Measurements from ENCODE around the gene C2CD4A.

C2CD4A gene

DNA sequence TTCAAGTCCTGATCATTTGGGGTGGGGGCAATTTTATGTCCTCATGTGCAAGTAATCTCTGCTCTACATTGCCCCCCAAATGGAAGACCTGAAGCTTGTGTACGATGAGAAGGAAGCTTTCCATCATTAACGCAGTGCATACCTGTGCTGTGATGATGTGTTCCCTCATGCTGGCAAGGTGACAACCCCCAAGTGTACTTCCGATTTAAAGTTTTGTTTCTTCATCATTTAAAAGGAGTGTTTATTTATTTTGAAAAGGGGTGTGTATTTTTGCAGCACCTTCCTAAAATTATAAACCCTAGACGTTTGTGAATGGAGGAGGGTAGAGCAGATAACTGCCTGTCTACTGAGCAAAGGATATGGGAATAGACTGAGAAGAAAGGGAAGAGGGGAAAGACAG is 45.3 kb downstream of the C2CD4A start:
- no peaks in the 10 kb centered on the region for H3K36me3 Mint-ChIP-seq (ENCODE audit: insufficient read depth)
- no peak overlapping the region for H3K4me3 Mint-ChIP-seq
- H3K9me3 Mint-ChIP-seq, result no peaks in the 10 kb centered on the region
- peaks cover 58% of the 10 kb centered on the region for H3K27me3 Mint-ChIP-seq
- ATAC-seq (replicated peaks; ENCODE audit: extremely low read depth, poor library complexity, severe bottlenecking), result no peak
- no peaks in the 10 kb centered on the region for H3K4me1 Mint-ChIP-seq
- H3K27ac Mint-ChIP-seq (ENCODE audit: low read depth), result no peak overlapping the region
- DNase-seq (ENCODE audit: low spot score in 2 of 2), result no peak

DNA sequence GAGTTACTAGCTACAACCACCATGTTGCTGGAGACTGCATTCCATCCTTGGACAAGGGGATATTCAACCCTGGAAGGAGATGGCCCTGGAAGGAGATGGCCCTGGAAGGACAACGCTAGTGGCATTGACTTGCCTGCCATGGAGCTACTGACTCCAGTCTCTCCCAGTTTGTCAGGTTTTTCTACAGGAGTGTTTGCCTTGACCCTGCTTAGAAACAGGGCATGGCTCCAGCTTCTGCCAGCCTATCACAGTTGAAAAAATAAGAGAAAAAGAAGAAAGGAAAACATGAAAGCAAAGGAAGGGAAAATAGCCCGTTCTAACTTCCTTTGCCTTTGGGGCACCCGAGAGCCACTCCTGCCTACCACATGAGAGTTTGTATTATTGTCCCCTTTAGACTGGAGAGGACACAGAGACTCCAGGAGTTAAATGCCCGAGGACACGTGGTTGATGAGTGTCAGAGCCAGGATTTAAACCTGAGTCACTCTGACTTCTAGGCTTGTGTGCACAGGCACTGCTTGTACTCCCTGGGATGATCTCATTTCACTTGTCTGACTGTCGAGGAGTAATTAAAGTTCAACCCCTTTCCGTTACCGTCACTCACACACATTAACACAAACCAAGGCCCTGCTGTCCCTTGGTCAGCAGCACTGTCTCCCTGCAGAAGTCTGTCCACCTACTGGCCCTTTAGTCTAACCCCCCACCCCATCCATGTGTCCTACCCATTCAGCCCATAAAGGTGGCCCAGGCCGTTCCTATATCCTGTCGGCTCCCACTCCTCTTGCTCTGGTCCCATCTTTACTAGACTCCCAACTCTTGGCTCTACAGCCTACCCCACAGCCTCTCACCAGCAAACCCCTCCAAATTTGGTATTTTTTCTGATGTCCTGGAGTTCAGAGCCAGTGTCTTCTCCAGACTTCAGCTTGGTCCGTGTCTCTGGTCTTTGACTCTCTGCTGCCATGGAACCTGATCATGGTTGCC is 46.1 kb downstream of the C2CD4A start:
- Mint-ChIP-seq H3K4me3 (no peak overlapping the region), H3K9me3 (no peaks in the 10 kb centered on the region), H3K27me3 (peaks cover 61% of the 10 kb centered on the region), H3K36me3 (ENCODE audit: insufficient read depth) (no peaks in the 10 kb centered on the region), H3K4me1 (no peaks in the 10 kb centered on the region), H3K27ac (ENCODE audit: low read depth) (no peak overlapping the region)
- DNase-seq (ENCODE audit: low spot score in 2 of 2) (no peak), ATAC-seq (replicated peaks; ENCODE audit: extremely low read depth, poor library complexity, severe bottlenecking) (no peak)

DNA sequence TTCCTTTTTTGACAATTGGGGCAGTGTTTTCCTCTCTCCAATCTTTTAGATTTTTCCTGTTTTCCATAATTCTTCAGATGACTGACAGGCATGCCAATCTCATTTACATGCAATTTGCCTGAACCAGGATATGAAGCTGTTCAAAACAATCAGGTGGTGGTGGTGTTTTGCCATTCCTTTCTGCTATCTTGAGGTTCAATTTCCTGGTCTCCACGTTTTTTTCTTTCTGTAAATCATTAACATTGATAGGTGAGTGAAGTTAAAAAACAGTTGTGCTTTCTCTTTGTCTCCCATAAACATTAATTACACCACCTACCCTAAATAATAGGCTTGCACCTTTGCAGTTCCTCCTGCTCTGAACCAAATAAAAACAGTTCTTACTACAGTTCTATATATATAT is 49.1 kb downstream of the C2CD4A start:
- Mint-ChIP-seq H3K27ac (ENCODE audit: low read depth) (no peak overlapping the region), H3K36me3 (ENCODE audit: insufficient read depth) (no peaks in the 10 kb centered on the region), H3K4me1 (peaks cover 5% of the 10 kb centered on the region), H3K27me3 (peaks cover 80% of the 10 kb centered on the region), H3K4me3 (no peak overlapping the region), H3K9me3 (no peaks in the 10 kb centered on the region)
- ATAC-seq (replicated peaks; ENCODE audit: extremely low read depth, poor library complexity, severe bottlenecking), result no peak
- no peak for DNase-seq (ENCODE audit: low spot score in 2 of 2)

DNA sequence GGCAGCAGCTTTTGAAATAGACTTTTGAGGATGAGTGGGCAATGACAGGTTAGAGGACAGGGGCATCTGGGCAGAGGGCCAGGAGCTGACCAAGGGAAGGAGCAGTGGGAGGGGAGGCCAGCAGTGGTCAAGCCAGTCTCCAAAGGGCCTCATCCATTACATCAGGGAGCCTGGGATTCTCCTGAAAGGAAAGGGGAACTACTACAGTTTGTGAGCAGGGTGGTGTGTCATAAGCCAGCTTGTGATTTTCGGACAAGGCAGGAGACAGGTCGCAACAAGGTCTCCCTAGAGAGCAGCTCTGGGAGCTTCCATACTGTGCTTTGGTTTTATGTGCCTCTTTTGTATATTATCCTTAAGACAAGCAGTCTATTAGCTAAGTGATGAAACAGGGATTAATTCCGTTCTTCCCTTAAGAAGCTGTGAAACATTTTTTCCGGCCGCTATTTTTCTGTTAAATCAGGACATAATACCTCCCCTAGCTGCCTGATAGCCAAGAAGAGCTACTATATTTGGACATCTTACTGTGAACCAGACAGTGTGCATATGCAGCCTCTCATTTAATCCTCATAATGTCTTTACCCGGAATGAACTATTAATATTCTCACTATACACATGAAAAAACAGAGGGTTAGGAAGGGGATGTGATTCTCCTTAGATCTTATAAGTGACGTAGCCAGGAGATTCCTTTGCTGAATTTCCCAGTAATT is 51.9 kb downstream of the C2CD4A start:
- Mint-ChIP-seq H3K4me1 (peaks cover 8% of the 10 kb centered on the region), H3K9me3 (no peaks in the 10 kb centered on the region), H3K4me3 (no peak overlapping the region), H3K36me3 (ENCODE audit: insufficient read depth) (no peaks in the 10 kb centered on the region), H3K27me3 (peaks cover 54% of the 10 kb centered on the region), H3K27ac (ENCODE audit: low read depth) (no peak overlapping the region)
- no peak for ATAC-seq (replicated peaks; ENCODE audit: extremely low read depth, poor library complexity, severe bottlenecking)
- no peak for DNase-seq (ENCODE audit: low spot score in 2 of 2)

DNA sequence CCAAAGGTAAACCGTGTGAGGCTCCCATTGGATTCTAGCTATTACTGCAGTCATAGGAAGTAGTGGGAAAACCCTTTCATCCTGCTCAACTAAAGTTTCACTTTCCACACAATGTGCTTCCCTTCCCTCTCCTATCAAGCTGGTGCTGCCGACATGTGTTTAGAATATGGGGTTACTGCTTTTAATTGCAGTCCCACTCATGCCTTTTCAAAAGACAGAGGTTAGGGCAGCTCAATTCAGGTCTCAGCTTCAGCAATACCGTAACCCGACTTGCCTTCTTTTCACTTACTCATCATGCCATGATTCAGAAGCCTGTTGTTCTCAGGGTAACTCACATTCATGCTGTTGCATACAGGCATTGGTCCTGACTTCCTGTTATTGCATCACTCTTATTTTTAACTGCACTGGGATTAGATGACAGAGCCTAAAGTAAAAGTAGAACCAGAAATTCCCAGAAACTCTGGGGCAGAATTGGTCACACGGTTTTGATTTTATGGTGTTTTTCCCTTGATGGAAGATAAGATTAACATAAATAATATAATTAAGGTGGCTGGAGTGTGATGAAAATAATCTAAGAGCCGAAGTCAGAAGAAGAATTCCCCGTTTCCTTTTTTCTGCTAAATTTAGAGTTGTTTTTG is 52.6 kb downstream of the C2CD4A start:
- Mint-ChIP-seq H3K9me3 (no peaks in the 10 kb centered on the region), H3K27me3 (peaks cover 47% of the 10 kb centered on the region), H3K27ac (ENCODE audit: low read depth) (no peak overlapping the region), H3K4me3 (no peak overlapping the region), H3K36me3 (ENCODE audit: insufficient read depth) (no peaks in the 10 kb centered on the region), H3K4me1 (peaks cover 11% of the 10 kb centered on the region)
- ATAC-seq (replicated peaks; ENCODE audit: extremely low read depth, poor library complexity, severe bottlenecking) (no peak), DNase-seq (ENCODE audit: low spot score in 2 of 2) (no peak)

DNA sequence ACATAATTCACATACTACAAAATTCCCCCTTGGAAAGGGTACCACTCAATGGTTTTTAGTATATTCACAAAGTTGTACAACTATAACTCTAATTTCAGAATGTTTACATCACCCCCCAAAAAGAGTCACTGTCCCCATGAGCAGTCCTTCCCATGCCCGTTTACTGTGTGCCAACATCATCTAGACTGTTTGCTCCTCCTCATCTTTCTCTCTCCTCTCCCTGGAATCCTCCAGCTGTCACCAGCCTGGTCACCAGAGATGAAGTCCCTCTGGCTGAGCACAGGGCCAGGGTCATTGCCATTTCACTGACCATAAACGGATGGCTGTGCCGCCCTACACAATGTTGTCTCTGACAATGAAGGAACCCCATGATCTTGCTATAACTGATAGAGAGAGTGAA is 53.1 kb downstream of the C2CD4A start:
- Mint-ChIP-seq H3K4me3 (no peak overlapping the region), H3K27me3 (peaks cover 42% of the 10 kb centered on the region), H3K27ac (ENCODE audit: low read depth) (no peak overlapping the region), H3K36me3 (ENCODE audit: insufficient read depth) (no peaks in the 10 kb centered on the region), H3K9me3 (no peaks in the 10 kb centered on the region), H3K4me1 (peaks cover 16% of the 10 kb centered on the region)
- no peak for DNase-seq (ENCODE audit: low spot score in 2 of 2)
- ATAC-seq (replicated peaks; ENCODE audit: extremely low read depth, poor library complexity, severe bottlenecking), result no peak

All from central memory CD8-positive, alpha-beta T cell (primary cell).